Activated CD4-positive, alpha-beta T cell treated with anti-CD3 and anti-CD28 coated beads for 48 hours (primary cell): ENCODE measurements around the gene F11R.
A peak's percentile ranks its signal among the peaks of the same experiment; 100 is the strongest.
"Not testable (repeated sequence)": the region's sequence is repeated elsewhere in the genome, so short reads cannot be mapped to it uniquely, and the experiment has no call there.

Experiments used
- DNase-seq: peaks from one replicate; pipeline ENCODE4 v3.0.0-alpha.2; 2020

F11R gene

GRCh38 chr1:160956966-160957365, 64.0 kb downstream of the F11R start:
- DNase-seq = no peak

GRCh38 chr1:160954158-160955104, 66.5 kb downstream of the F11R start, which contains the start of gene ITLN2:
Gene ITLN2 (minus strand): TSS chr1:160954809. CDS start chr1:160954741, 68 bp downstream.
- DNase-seq = peak; percentile 59

GRCh38 chr1:160953030-160953429, 67.9 kb downstream of the F11R start:
- no peak for DNase-seq

- DNase-seq = no peak
These were observed 68.8 kb downstream of the F11R start for GRCh38 chr1:160952129-160952510.

GRCh38 chr1:160951443-160952128, 69.4 kb downstream of the F11R start:
- DNase-seq = peak; percentile 82

- DNase-seq = no peak
These were observed 70.3 kb downstream of the F11R start for GRCh38 chr1:160950657-160951056.

GRCh38 chr1:160949881-160950280, 71.1 kb downstream of the F11R start:
- no peak for DNase-seq

GRCh38 chr1:160949216-160949880, 71.6 kb downstream of the F11R start:
- DNase-seq = not testable (repeated sequence)

GRCh38 chr1:160947174-160947759, 73.7 kb downstream of the F11R start:
- not testable (repeated sequence) for DNase-seq

GRCh38 chr1:160945881-160946280, 75.1 kb downstream of the F11R start:
- DNase-seq = not testable (repeated sequence)
